22Rv1 (cell line): ENCODE measurements around the gene ZNF827.

Experiments
- H3K27ac ChIP-seq: fragments of 450-650 bp; 2 replicates; pipeline ENCODE4 v1.5.1; 2017
- ZFX ChIP-seq: fragments of 450-650 bp; IDR thresholded peaks from 2 replicates; pipeline ENCODE4 v1.6.1; 2017; ENCODE audit warnings: antibody characterized with exemption, borderline replicate concordance
- TF ChIP-seq, protein P1 (sequence below): fragments of 450-650 bp; IDR thresholded peaks from 2 replicates; pipeline ENCODE4 v1.5.1; 2017; ENCODE audit warnings: mild to moderate bottlenecking

ZNF827 gene

DNA sequence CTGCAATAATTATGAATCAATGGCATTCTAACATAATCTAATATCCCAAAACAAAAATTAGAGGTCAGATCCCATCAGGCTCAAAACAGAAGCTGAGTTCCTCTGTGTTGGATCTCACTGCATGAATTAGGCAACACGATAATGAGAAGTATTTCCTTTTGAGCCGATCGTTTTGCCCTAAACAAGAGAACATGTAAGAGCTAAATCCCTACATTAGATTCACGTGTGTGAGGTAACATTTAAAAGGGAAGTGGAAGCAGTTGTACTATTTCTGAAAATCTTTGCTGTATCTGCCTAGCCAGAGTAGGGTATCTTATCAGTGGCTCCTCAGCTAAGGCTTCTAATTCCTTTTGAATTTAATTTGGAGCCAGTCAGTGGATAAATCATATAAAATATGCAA lies 143.1 kb downstream of the ZNF827 start:
- H3K27ac ChIP-seq, result no peak overlapping the region
- TF ChIP-seq, protein P1, sequence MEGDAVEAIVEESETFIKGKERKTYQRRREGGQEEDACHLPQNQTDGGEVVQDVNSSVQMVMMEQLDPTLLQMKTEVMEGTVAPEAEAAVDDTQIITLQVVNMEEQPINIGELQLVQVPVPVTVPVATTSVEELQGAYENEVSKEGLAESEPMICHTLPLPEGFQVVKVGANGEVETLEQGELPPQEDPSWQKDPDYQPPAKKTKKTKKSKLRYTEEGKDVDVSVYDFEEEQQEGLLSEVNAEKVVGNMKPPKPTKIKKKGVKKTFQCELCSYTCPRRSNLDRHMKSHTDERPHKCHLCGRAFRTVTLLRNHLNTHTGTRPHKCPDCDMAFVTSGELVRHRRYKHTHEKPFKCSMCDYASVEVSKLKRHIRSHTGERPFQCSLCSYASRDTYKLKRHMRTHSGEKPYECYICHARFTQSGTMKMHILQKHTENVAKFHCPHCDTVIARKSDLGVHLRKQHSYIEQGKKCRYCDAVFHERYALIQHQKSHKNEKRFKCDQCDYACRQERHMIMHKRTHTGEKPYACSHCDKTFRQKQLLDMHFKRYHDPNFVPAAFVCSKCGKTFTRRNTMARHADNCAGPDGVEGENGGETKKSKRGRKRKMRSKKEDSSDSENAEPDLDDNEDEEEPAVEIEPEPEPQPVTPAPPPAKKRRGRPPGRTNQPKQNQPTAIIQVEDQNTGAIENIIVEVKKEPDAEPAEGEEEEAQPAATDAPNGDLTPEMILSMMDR, result no peak

DNA sequence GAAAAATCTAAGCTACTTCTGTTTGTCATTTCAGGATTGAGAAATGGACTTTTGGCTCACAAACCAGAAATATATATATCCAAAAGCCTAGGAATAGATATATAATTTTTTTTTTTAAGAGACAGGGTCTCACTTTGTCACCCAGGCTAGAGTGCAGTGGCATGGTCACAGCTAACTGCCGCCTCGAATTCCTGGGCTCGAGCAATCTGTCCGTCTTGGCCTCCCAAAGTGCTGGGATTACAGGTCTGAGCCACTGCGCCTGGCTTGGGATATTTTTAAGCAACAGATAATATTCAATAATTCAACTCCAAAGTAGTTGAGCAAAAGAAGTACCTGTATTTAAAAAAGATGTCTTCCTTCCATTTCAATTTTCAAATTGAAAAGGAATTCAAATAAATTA lies 146.2 kb downstream of the ZNF827 start:
- TF ChIP-seq ZFX, result no peak
- TF ChIP-seq, protein P1, result no peak
- H3K27ac ChIP-seq, result no peak overlapping the region

DNA sequence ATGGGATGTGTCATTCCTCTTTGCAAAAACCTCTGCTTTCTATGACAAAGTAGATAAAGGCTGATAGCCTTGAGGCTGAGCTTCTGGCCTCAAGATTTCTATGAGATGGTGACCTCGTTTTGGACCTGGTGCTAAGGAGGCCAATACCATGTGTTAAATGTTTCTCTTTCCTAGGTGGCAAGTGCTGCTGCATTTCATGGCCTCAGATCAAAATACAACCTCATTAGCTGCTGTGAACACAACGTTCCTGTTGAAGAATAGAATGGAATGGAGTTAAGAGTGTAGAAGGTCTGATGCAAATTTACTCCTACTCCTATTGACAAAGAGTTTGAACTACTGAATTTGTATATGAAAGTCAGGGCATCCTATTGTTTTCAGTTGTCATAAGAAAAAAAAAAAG lies 146.6 kb downstream of the ZNF827 start:
- TF ChIP-seq, protein P1, result no peak
- no peak for TF ChIP-seq ZFX
- no peak overlapping the region for H3K27ac ChIP-seq

DNA sequence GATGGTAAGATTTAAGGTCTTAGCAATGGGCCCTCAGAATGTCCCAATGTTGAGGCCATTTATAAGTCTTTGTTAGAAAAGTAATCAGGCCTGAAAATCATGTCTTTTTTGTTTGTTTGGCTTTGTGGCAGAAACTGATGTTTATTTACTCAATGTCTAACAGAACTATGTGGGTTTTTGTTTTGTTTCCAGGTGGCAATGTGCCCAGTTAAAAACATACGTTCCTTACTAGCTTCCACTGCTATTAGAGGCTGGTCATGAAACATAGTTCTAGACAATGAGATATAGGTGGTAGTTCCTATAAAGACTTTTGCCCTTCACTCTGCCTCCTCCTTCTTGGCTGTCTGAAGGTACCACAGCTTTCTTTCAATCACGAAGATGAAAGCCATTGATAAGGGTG lies 149.9 kb downstream of the ZNF827 start:
- no peak for TF ChIP-seq ZFX
- TF ChIP-seq, protein P1, result no peak
- no peak overlapping the region for H3K27ac ChIP-seq

GRCh38 chr4:145786830-145787229 lies 151.8 kb downstream of the ZNF827 start:
- no peak overlapping the region for H3K27ac ChIP-seq
- no peak for TF ChIP-seq ZFX
- TF ChIP-seq, protein P1, result no peak

DNA sequence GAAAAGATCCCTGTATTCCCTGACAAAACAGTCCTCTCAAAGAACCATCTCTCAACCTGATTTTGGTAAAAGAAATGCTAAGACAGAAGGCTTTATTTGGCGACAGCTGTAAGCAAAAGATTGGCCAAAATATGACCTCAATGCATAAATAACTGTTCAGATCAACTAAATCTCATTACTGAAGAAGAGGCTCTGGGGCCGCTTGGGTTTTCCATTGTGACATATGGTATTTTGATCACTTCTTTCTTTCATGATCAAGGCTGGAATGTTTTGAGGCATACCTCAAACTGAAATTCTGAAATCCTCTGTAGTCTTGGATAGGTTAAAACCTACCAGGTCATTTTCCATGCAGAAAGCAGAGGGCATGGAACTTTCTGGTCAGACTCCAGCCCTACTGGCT lies 152.4 kb downstream of the ZNF827 start:
- no peak for TF ChIP-seq ZFX
- TF ChIP-seq, protein P1, result no peak
- H3K27ac ChIP-seq, result no peak overlapping the region

DNA sequence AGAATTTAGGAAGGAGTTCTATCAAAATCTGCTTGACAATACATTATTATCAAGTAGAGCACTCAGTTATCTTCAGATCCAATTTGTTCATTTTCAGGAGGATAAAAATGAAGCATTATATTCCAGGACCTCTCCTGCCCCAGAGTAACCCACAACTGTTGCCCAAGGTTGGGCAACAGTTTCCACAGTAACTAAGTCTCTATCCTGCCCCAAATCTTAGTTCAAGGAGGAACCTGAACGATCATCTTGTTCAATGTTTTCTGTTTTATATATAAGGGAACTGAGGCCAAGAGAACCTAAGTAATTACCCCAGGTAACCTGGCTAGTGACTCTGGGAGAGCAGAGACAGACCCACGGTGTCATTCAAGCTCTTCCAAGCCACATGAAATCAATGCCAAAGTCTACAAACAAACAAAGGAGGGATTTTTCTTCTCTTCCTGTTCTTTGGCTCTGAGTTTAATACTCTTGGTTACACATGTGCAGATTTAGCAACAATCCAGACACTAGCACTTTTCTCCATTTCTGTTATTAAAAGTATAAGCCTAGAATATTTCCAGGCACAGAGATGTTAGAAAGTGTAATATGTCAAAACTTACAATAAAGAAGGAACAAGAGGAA lies 153.1 kb downstream of the ZNF827 start:
- peak overlapping the region; percentile 7; the same call in 1 of the 2 replicates for H3K27ac ChIP-seq
- TF ChIP-seq ZFX, result no peak
- TF ChIP-seq, protein P1, result no peak
